ENCODE data around the gene FAM180A.
"Not testable (repeated sequence)": the region's sequence is repeated elsewhere in the genome, so short reads cannot be mapped to it uniquely, and the experiment has no call there.

Gene FAM180A

GRCh38 chr7:135711139-135711469, 37.5 kb downstream of the FAM180A start:
- no peak for DNase-seq

GRCh38 chr7:135710417-135711138, 38.0 kb downstream of the FAM180A start:
- no peak for DNase-seq

DNA sequence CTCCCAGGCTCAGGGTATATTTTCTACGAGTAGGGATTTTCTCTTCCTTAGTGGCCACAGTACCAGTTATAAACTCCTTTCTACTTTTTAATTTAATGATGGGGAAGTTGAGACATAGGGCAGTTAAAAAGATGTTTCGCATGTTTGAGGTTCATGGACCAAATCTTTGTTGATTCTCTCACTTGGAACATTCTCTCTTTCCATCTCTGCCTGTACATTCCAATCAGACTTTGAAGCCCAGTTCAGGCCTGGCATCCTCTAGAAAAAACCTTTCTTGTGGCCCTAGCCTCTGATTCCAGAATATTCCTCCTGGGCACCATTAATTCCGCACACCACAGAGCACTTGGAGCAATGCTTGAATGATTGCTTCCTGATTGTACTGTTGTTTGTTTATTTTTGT, 39.1 kb downstream of the FAM180A start:
- no peak for DNase-seq

- no peak for DNase-seq
These were observed 40.6 kb downstream of the FAM180A start for GRCh38 chr7:135708041-135708440.

DNA sequence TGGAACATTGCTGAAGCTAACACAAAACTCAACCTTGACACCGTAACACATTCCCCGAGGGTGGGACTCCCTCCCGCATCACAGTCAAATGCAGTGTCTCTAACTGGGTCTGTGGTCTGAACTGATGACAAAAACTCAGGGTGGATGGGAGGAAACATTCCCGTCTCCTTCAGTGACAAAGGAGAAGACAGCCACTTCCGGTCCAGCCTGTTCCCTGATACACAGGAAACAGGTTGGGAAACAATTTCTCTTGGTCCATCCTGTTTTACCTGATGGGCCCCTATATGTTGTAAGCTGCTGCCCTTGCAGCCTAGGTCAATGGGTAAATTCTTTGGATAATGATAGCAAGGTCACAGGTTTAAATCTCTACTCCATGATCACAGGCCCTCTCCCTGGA, 41.0 kb downstream of the FAM180A start:
- no peak for DNase-seq

- no peak for DNase-seq
These were observed 41.6 kb downstream of the FAM180A start for GRCh38 chr7:135706858-135707569.

DNA sequence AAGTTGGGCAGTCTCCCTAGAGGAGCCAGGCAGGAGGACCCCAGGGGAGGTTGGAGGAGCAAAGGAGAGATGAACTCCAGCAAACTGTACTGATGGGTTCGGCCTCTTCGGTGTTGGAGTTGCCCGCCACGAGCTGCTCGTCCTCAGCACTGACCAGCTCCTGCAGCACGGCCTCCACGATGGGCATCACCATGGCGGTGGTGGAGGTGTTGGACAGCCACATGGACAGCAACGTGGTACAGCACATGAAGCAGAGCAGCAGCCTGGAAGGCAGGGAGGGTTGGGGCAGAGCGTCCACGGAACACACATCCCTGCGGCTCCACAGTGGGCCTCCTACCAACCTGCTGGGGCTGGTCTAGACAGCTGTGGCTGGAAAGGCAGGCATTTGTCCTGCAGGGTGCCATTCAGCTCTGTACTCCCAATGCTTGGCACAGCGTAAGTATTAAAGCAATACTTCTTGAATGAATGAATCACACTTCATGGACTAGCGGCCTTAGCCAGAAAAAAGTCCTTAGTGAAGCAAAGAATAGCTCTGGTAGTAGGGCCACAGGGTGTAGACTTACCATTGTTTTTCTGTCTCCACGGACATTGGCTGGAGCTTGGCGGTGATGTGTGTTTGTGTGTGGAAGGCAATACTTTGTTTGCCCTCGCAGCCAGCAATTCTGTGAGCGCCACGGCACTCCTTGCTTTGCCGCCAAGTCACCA, 42.4 kb downstream of the FAM180A start:
- no peak for DNase-seq

DNA sequence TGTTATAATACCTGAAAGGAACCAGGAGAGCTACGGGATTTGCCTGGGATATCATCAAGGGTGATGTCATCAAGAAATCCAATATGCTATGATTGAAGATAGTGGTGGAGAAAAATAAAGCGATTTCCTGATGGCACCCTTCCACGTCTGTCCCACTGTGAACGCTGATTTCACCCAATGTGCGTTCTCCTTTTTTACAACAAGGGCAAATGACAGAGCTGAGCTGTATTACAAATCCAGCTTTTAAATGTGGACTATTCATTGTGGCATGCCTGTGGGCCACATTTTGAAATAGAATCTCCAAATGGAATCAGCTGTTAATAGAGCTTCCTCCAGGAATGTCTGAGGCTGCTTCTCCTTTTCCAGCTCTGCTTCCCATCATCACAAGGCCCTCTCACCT, 43.9 kb downstream of the FAM180A start:
- no peak for DNase-seq

GRCh38 chr7:135704074-135704473, 44.5 kb downstream of the FAM180A start:
- DNase-seq = no peak

DNA sequence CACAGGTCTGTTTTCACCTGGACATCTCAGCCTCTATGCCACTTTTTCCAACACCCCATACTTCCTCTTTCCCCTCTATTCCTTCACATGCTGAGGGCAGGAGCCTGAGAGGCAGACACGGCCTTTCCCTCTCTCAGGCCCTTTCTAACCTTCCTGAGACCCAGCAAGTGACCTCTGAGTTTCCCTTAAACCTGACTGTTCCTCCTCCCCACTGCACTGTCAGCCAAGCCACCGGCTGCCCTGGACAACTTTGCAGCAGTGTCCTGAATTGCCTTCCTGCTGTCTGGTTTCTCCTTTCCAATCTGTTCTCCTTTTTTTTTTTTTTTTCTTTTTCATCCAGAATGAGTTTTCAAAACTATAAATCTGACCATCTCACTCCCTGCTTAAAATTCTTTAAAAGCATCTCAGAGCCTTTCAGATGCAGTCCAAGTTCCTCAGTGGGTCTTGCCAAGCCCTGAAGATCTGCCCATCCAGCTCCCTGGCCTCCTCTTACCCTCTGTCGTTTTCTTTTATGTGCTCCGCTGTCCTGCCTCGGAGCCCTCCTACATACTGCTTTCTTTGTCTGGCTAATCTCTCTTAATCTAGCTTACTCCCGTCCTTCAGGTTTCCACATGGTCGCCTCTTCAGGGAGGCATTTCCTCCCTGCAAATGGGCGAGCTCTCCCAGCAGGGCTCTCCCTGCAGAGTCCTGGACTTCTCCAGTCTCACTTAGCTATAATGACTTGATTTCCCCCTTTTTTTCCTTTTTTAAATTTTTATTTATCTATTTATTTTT, 51.1 kb downstream of the FAM180A start:
- DNase-seq = no peak

GRCh38 chr7:135693558-135693957, 55.1 kb downstream of the FAM180A start:
- DNase-seq = no peak

GRCh38 chr7:135692606-135693005, 56.0 kb downstream of the FAM180A start:
- DNase-seq = not testable (repeated sequence)

- no peak for DNase-seq
These were observed 56.6 kb downstream of the FAM180A start for GRCh38 chr7:135692055-135692454.

DNA sequence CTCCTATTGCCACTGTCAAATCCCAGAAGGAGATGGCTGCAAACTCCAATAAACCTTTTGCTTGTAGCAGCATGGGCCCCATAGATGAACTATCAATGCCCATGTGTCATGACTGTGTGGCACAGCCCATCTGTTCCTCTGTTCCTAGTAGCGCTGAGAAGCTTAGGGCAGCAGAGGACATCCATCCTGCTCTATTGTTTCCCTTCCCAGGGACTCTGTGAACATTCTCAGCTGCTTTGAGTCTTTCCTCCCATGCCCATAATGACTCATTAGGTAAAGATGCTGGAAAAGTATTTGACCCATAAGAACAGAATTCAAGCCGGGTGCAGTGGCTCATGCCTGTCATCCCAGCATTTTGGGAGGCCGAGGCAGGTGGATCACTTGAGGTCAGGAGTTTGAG, 58.0 kb downstream of the FAM180A start:
- DNase-seq = no peak

GRCh38 chr7:135687466-135687865, 61.1 kb downstream of the FAM180A start:
- no peak for DNase-seq

- no peak for DNase-seq
These were observed 63.1 kb downstream of the FAM180A start for GRCh38 chr7:135685306-135686084.

GRCh38 chr7:135684699-135685098, 63.9 kb downstream of the FAM180A start:
- DNase-seq = no peak

DNA sequence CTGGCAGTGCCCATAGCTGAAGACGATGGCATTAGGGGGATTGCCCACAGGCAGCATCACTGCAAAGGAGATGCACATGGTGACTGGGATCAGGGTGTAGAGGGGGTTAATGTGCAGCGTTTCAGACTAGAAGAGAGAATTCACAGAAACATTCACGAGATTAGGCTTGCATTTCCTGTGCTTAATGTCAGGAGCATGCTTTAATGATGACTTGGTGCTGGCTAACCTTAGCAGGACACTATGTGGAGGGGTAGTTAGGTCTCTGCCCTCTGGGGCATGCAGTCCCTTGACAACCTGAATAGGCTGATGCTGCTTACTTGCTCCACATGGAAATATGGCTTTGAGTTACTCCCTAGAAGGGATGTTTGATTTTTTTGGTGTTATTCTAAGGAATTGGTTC, 64.5 kb downstream of the FAM180A start:
- DNase-seq = no peak

DNA sequence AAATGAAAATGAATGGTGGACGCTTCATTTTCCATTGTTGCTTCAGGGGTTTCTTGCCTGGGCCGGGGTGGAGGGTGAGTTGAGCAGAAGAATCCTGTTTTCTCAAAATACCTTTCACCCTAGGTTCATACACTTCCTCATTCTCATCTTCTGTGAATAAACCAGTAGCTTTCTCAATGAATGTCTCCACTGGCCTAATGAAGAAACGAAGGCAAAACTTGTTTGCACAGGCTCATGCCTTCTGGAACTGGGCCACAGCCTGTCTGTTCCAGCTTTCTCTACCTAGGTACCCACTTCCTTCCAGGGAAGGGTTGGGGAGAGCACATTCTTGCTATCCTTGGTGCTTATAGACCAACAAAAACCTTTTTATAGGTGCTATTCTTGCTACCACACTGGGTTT, 65.0 kb downstream of the FAM180A start:
- DNase-seq = no peak

DNA sequence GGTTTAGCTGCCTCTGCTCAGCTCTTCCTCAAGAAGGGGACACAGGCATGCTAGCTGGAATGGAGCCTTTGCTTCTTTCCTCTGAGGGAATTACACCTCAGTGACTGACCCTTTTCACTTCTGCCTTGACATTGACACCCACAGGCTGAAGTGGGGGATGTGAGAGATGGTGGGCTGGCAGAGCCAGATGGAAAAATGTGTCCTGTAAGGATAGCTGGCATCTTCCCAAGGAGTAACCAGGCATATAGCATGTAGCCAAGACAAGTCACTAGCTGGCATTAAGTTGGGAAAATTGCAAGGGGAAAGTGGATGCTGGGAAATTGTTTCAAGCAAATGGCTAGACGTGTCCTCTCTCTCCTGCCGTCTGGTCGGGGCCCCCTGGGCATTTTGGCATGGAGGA, 66.4 kb downstream of the FAM180A start:
- no peak for DNase-seq

GRCh38 chr7:135681762-135682161, 66.9 kb downstream of the FAM180A start:
- no peak for DNase-seq
